Common myeloid progenitor, CD34-positive (primary cell): ENCODE data around the gene GRPEL2.
"Not testable (repeated sequence)": the region's sequence is repeated elsewhere in the genome, so short reads cannot be mapped to it uniquely, and the experiment has no call there.

Experiments used
- CTCF ChIA-PET: fragments of 350-600 bp; sonication (Branson Sonifier 250); formaldehyde crosslinking; loops from one replicate; lab custom pipeline; 2021; ENCODE audit warnings: antibody characterized with exemption; lab: Charles Lee
- POLR2A ChIA-PET: fragments of 350-600 bp; sonication (Branson Sonifier 250); formaldehyde crosslinking; loops from one replicate; lab custom pipeline; 2021; ENCODE audit warnings: antibody characterized with exemption; lab: Charles Lee
- DNase-seq, 3 donors: peaks; one replicate each; pipeline versions ENCODE4 v3.0.0 to v3.0.0-alpha.2; 2013
- H3K27ac ChIP-seq, 2 experiments: 1 replicate in 1 of 2; 2 replicates in 1 of 2; pipeline ENCODE4 v1.7.0; 2013; ENCODE audit warnings: inconsistent platforms in 2 of 2, low read length in 2 of 2, mild to moderate bottlenecking in 2 of 2, low read depth in 1 of 2, moderate library complexity in 1 of 2; ENCODE audit not compliant: severe bottlenecking in 2 of 2, insufficient read depth in 1 of 2, poor library complexity in 1 of 2
- H3K27me3 ChIP-seq, 5 experiments: replicated peaks in 2 of 5; 1 replicate in 3 of 5; 2 replicates in 2 of 5; pipeline versions ENCODE4 v1.6.1 to v1.7.0; 2013; ENCODE audit warnings: low read length in 4 of 5, mild to moderate bottlenecking in 2 of 5, moderate library complexity in 2 of 5, inconsistent platforms in 1 of 5; ENCODE audit not compliant: insufficient read depth in 5 of 5, control insufficient read depth in 4 of 5
- H3K36me3 ChIP-seq, 4 experiments: 1 replicate in 2 of 4; 2 replicates in 2 of 4; pipeline versions ENCODE4 v1.6.1 to v1.7.0; 2013; ENCODE audit warnings: low read length in 3 of 4, control low read depth in 1 of 4, mild to moderate bottlenecking in 1 of 4; ENCODE audit not compliant: control insufficient read depth in 4 of 4, insufficient read depth in 4 of 4
- H3K4me1 ChIP-seq, 4 experiments: 1 replicate in 3 of 4; 2 replicates in 1 of 4; pipeline versions ENCODE4 v1.6.1 to v1.7.1; 2013; ENCODE audit warnings: low read length in 3 of 4, mild to moderate bottlenecking in 3 of 4, control low read depth in 1 of 4, inconsistent platforms in 1 of 4, moderate library complexity in 1 of 4; ENCODE audit not compliant: control insufficient read depth in 4 of 4, insufficient read depth in 4 of 4; ENCODE audit errors: control extremely low read depth in 1 of 4
- H3K4me3 ChIP-seq, 7 experiments: 1 replicate in 4 of 7; 2 replicates in 3 of 7; pipeline versions ENCODE4 v1.5.1 to v1.7.0; 2013; ENCODE audit warnings: mild to moderate bottlenecking in 7 of 7, low read length in 6 of 7, moderate library complexity in 6 of 7, inconsistent platforms in 2 of 7, low read depth in 2 of 7, control low read depth in 1 of 7; ENCODE audit not compliant: insufficient read depth in 4 of 7, control insufficient read depth in 1 of 7; ENCODE audit errors: extremely low read depth in 1 of 7
- H3K9me3 ChIP-seq, 5 experiments: 1 replicate in 4 of 5; 2 replicates in 1 of 5; pipeline versions ENCODE4 v1.6.1 to v1.7.1; 2013; ENCODE audit warnings: low read length in 4 of 5, mild to moderate bottlenecking in 2 of 5, inconsistent platforms in 1 of 5, low read depth in 1 of 5, moderate library complexity in 1 of 5; ENCODE audit not compliant: control insufficient read depth in 4 of 5, insufficient read depth in 2 of 5; ENCODE audit errors: control extremely low read depth in 1 of 5
- WGBS: methylation state at CpG from one replicate; pipeline ENCODE4 v1.1.5; 2013; ENCODE audit not compliant: insufficient coverage; 5-methylcytosine and 5-hydroxymethylcytosine counted together

Gene GRPEL2

GRCh38 chr5:149389552-149390495 lies 44.5 kb downstream of the GRPEL2 start:
- H3K27me3 ChIP-seq, result no peaks in the 10 kb centered on the region
- H3K27ac ChIP-seq, result no peak overlapping the region
- WGBS, result 89% methylated on average over 8 of the region's 11 CpGs
- ChIA-PET POLR2A (no interaction called here), CTCF (interaction anchor here (1.0 to 2.2 kb wide), 12 partner anchors 10 to 173 kb away, joined by 3 to 10 read pairs (median 4); partner anchors contain the start of gene IL17B)
- no peak overlapping the region for H3K4me3 ChIP-seq
- H3K4me1 ChIP-seq, result peaks cover 0 to 8% (median 6%) of the 10 kb centered on the region in 4 experiments
- DNase-seq, result no peak
- no peaks in the 10 kb centered on the region for H3K9me3 ChIP-seq
- H3K36me3 ChIP-seq, result no peaks in the 10 kb centered on the region

GRCh38 chr5:149391076-149391475 lies 45.8 kb downstream of the GRPEL2 start:
- H3K27ac ChIP-seq, H3K4me1 ChIP-seq, H3K36me3 ChIP-seq, H3K27me3 ChIP-seq, H3K9me3 ChIP-seq, H3K4me3 ChIP-seq, DNase-seq, POLR2A ChIA-PET: not testable (repeated sequence)
- CTCF ChIA-PET, result interaction anchor here (0.7 to 2.2 kb wide), 8 partner anchors 10 to 70 kb away, joined by 3 to 10 read pairs (median 4); partner anchors contain the start of gene PCYOX1L
- WGBS, result 89% methylated on average over 5 of the region's 6 CpGs

- Histone ChIP-seq H3K27ac (no peak overlapping the region), H3K4me3 (no peak overlapping the region), H3K9me3 (no peaks in the 10 kb centered on the region), H3K27me3 (no peaks in the 10 kb centered on the region), H3K36me3 (no peaks in the 10 kb centered on the region), H3K4me1 (no peaks in the 10 kb centered on the region)
- ChIA-PET CTCF (interaction anchor here (0.8 to 2.2 kb wide), 2 partner anchors 20 to 34 kb away, joined by 3 to 10 read pairs; partner anchors contain the start of gene PCYOX1L), POLR2A (no interaction called here)
- WGBS, result 88% methylated on average over 5 of the region's 6 CpGs
- DNase-seq, result no peak
Observed at GRCh38 chr5:149391524-149391923, 46.2 kb downstream of the GRPEL2 start.

GRCh38 chr5:149392718-149393117 lies 47.4 kb downstream of the GRPEL2 start:
- WGBS, result 82% methylated on average over 1 of the region's 19 CpGs
- DNase-seq, result peak in 2 of 3 donors; percentile 7 to 32
- no peak overlapping the region for H3K27ac ChIP-seq
- no peaks in the 10 kb centered on the region for H3K36me3 ChIP-seq
- no peaks in the 10 kb centered on the region for H3K27me3 ChIP-seq
- ChIA-PET POLR2A (no interaction called here), CTCF (interaction anchor here (1.0 to 1.3 kb wide), 3 partner anchors 11 to 21 kb away, joined by 3 to 5 read pairs (median 5); no protein-coding TSS in a partner anchor)
- no peak overlapping the region for H3K4me3 ChIP-seq
- H3K9me3 ChIP-seq, result no peaks in the 10 kb centered on the region
- no peaks in the 10 kb centered on the region for H3K4me1 ChIP-seq

GRCh38 chr5:149394996-149395395 lies 49.7 kb downstream of the GRPEL2 start:
- H3K4me3 ChIP-seq, POLR2A ChIA-PET, H3K9me3 ChIP-seq, H3K27ac ChIP-seq, H3K36me3 ChIP-seq, H3K27me3 ChIP-seq, DNase-seq, H3K4me1 ChIP-seq: not testable (repeated sequence)
- CTCF ChIA-PET, result interaction anchor here (0.7 to 1.4 kb wide), 6 partner anchors 10 to 45 kb away, joined by 3 to 4 read pairs (median 3); no protein-coding TSS in a partner anchor

GRCh38 chr5:149397530-149397929 lies 52.2 kb downstream of the GRPEL2 start:
- ChIA-PET CTCF (no interaction called here), POLR2A (no interaction called here)
- Histone ChIP-seq H3K27me3 (no peaks in the 10 kb centered on the region), H3K4me1 (no peaks in the 10 kb centered on the region), H3K9me3 (no peaks in the 10 kb centered on the region), H3K36me3 (no peaks in the 10 kb centered on the region), H3K4me3 (no peak overlapping the region), H3K27ac (no peak overlapping the region)
- no peak for DNase-seq
- WGBS, result 94% methylated on average over 5 of the region's 6 CpGs

- H3K27ac ChIP-seq, POLR2A ChIA-PET: not testable (repeated sequence)
Observed at GRCh38 chr5:149398747-149399266, 53.5 kb downstream of the GRPEL2 start.

More at GRCh38 chr5:149398747-149399266, 53.5 kb downstream of the GRPEL2 start:
- DNase-seq, H3K9me3 ChIP-seq, H3K36me3 ChIP-seq, H3K4me3 ChIP-seq, H3K4me1 ChIP-seq, H3K27me3 ChIP-seq: not testable (repeated sequence)
- 86% methylated on average over 5 of the region's 7 CpGs for WGBS
- CTCF ChIA-PET, result interaction anchor here (0.8 to 1.2 kb wide), 2 partner anchors 22 to 82 kb away, joined by 3 to 4 read pairs; no protein-coding TSS in a partner anchor
